ENCODE measurements around the gene CEP164. TPM values are rescaled to one million over a fixed set of nuclear protein-coding genes. Genes with fewer than 3 reads are reported as not detected.

The CEP164 gene
- total and polyA plus RNA-seq, 9 donors, result 10.4 to 17.3 (median 15.4) TPM

DNA sequence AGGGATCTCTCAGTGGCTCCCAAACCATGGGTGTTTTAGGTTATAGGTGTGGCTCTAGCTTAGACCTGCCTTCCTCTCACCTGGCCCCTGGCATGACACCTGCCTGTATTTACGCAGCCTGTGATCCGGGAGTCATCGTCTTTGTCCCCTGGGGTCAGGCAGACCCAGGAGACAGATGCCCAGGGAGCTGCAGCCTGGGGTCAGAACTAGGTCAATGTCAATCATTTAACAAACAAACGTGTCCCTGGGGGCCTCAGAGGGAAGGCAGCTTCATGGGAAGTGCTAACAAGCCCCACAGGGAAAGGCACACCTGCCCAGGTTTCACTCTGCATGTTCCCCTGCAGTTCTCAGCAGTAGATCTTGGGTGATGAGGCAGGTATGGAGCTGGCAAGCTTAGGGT is 24.6 kb upstream of the CEP164 start:
- H3K4me3 ChIP-seq (ENCODE audit: low read length), result no peak overlapping the region
- WGBS (ENCODE audit: insufficient coverage), result 71% methylated on average over 4 of the region's 4 CpGs

DNA sequence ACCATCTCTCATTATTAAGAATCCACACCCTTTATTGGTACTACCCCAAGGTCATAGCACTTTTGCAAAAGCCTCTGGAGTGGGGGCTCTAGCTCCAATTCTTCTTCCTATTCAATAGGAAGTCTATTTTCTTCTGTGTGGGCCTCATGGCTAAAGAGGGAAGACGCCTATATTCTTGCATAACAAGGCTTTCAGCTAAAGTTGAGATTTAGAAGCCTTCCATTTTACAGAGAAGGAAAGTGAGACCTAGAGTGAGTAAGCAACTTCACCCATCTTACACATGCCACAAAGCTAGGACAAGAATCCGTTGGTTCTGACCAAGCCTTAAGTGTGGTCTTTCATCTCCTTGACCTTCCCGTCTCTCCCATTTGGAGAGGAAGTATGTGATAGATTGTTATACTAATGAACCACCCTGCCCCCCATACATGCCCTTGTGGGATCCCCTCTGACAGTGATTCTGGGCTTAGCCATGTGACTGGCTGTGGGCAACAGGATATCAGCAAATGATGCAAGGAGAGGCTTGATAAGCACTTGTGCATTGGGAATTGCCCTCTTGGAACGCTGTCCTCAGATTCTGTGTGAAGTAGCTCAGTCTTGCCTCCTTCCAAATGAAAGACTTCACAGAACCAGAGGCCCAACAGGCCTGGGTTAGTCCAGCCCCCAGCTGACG is 23.9 kb upstream of the CEP164 start:
- no peak overlapping the region for H3K4me3 ChIP-seq (ENCODE audit: low read length)
- DNase-seq, result no peak
- WGBS (ENCODE audit: insufficient coverage), result 100% methylated on average over 1 of the region's 5 CpGs
- peaks cover 7% of the 10 kb centered on the region for H3K36me3 ChIP-seq (ENCODE audit: control insufficient read depth, insufficient read depth, low read length)
- no peaks in the 10 kb centered on the region for H3K27me3 ChIP-seq (ENCODE audit: control insufficient read depth, insufficient read depth, low read length)
- no peak overlapping the region for H3K27ac ChIP-seq (ENCODE audit: low read length)
- H3K4me1 ChIP-seq (ENCODE audit: control insufficient read depth, insufficient read depth, low read length), result peaks cover 11% of the 10 kb centered on the region
- no peaks in the 10 kb centered on the region for H3K9me3 ChIP-seq (replicated peaks; ENCODE audit: control insufficient read depth, low read depth, low read length)

More for the DNA sequence above, 24.6 kb upstream of the CEP164 start:
- Histone ChIP-seq H3K4me1 (ENCODE audit: control insufficient read depth, insufficient read depth, low read length) (peaks cover 11% of the 10 kb centered on the region), H3K36me3 (ENCODE audit: control insufficient read depth, insufficient read depth, low read length) (peaks cover 7% of the 10 kb centered on the region), H3K27me3 (ENCODE audit: control insufficient read depth, insufficient read depth, low read length) (no peaks in the 10 kb centered on the region), H3K27ac (ENCODE audit: low read length) (no peak overlapping the region), H3K9me3 (replicated peaks; ENCODE audit: control insufficient read depth, low read depth, low read length) (no peaks in the 10 kb centered on the region)
- no peak for DNase-seq

DNA sequence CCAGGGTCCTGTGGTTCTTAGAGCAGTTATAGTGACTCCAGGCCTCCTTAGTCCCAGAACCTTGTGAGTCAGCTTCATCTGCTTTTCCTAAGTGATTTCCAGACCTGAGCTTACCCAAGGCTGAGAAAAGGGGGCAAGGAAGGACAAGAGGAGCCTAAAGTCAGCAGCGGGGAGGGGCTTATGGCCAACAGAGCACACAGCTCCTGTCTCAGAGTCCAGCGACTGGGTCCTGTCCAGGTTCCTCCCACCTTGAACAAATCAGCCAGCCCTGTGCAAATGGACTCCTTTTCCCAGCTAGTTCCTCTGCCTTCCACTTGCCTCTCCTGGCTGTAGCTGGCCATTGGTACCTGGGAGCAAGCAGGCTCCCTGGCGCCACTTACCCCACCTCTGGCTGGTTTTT is 22.5 kb upstream of the CEP164 start:
- Histone ChIP-seq H3K27me3 (ENCODE audit: control insufficient read depth, insufficient read depth, low read length) (no peaks in the 10 kb centered on the region), H3K4me1 (ENCODE audit: control insufficient read depth, insufficient read depth, low read length) (peaks cover 5% of the 10 kb centered on the region), H3K27ac (ENCODE audit: low read length) (no peak overlapping the region), H3K9me3 (replicated peaks; ENCODE audit: control insufficient read depth, low read depth, low read length) (no peaks in the 10 kb centered on the region), H3K36me3 (ENCODE audit: control insufficient read depth, insufficient read depth, low read length) (peaks cover 7% of the 10 kb centered on the region), H3K4me3 (ENCODE audit: low read length) (no peak overlapping the region)
- 90% methylated on average over 2 of the region's 3 CpGs for WGBS (ENCODE audit: insufficient coverage)
- no peak for DNase-seq

DNA sequence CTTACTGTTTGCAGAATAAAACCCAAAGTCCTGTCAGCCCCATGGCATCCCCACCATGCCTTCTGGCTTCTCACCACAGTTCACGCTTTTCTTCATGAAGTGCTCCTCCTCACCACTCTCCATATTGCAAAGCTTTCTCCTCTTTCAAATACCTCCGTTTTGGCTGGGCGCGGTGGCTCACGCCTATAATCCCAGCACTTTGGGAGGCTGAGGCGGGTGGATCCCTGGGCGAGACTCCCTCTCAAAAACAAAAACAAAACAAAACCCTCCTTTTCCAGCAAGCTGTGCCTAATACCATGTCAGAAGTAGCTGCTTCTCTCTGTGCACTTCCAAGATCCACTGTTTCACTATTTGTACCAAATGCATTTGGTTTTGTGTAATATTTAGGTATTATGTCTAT is 18.3 kb upstream of the CEP164 start:
- Histone ChIP-seq H3K27me3 (ENCODE audit: control insufficient read depth, insufficient read depth, low read length) (no peaks in the 10 kb centered on the region), H3K9me3 (replicated peaks; ENCODE audit: control insufficient read depth, low read depth, low read length) (no peaks in the 10 kb centered on the region), H3K4me1 (ENCODE audit: control insufficient read depth, insufficient read depth, low read length) (peaks cover 1% of the 10 kb centered on the region), H3K36me3 (ENCODE audit: control insufficient read depth, insufficient read depth, low read length) (peaks cover 7% of the 10 kb centered on the region), H3K27ac (ENCODE audit: low read length) (no peak overlapping the region), H3K4me3 (ENCODE audit: low read length) (no peak overlapping the region)
- DNase-seq, result no peak
- WGBS (ENCODE audit: insufficient coverage), result 87% methylated on average over 7 of the region's 7 CpGs

DNA sequence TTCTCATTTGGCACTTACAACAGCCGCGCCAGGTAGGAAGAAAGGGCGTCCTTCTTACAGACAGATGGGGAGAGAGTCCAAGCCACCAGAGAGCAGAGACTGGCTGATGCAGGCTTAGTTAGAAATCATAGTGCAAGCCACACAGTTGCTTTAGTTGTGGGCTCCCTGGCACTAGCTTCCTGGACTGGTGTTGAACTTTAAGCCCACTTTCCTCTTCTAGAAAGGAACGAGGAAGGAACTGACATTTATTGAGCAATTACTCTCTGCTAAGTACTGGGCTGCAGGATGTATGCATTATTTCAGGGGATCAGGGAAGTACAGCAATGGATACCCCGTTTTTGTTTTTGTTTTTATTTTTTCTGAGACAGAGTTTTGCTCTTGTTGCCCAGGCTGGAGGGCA is 14.6 kb upstream of the CEP164 start:
- WGBS (ENCODE audit: insufficient coverage), result 68% methylated on average over 4 of the region's 5 CpGs
- Histone ChIP-seq H3K27me3 (ENCODE audit: control insufficient read depth, insufficient read depth, low read length) (no peaks in the 10 kb centered on the region), H3K36me3 (ENCODE audit: control insufficient read depth, insufficient read depth, low read length) (no peaks in the 10 kb centered on the region), H3K4me3 (ENCODE audit: low read length) (no peak overlapping the region), H3K4me1 (ENCODE audit: control insufficient read depth, insufficient read depth, low read length) (peaks cover 18% of the 10 kb centered on the region), H3K27ac (ENCODE audit: low read length) (no peak overlapping the region), H3K9me3 (replicated peaks; ENCODE audit: control insufficient read depth, low read depth, low read length) (no peaks in the 10 kb centered on the region)
- DNase-seq, result no peak

DNA sequence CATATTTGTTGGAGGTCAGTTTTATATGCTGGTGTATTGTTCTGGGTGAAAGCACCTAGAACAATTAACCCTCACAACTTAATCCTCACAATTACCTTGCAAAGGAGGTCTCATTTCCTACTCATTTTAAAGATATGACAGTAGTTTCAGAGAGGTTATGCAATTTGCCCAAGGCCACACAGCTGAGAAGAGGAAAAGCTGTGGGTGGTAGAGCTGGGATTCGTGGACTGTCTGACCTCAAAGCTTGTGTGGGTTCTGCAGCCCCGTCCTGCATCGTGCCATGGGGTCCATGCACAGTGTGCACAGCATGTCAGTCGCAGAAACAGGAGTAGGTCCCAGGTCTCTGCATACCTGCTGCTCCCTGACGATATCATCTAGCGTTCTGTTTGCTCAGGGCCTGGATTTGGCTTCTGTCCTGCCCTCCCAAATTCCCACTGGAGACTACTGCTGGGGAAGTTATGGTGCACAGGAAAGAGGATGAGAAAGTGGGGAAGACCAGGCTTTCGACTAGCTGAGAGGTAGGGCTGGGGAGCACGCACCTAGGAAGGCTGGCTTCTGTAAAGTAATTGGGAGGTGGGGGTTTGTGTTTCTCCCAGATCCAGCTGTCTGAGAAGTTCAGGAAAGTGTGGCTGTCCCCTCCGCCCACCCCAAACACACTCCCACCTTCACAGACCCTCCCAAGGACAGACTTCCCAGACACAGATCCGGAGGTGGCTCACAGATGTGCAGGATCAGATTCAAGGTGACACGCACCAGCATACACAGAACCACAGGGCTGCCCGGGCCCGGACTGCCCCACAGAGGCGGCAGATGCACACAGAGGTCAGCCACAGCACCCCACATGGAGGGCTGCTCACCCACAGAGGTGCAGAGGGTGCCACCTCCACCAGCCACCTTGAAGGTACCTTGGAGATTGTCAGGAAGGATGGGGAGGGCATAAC is 13.6 kb upstream of the CEP164 start:
- 46% methylated on average over 10 of the region's 14 CpGs for WGBS (ENCODE audit: insufficient coverage)
- no peak for DNase-seq
- Histone ChIP-seq H3K4me3 (ENCODE audit: low read length) (no peak overlapping the region), H3K36me3 (ENCODE audit: control insufficient read depth, insufficient read depth, low read length) (no peaks in the 10 kb centered on the region), H3K27ac (ENCODE audit: low read length) (no peak overlapping the region), H3K27me3 (ENCODE audit: control insufficient read depth, insufficient read depth, low read length) (no peaks in the 10 kb centered on the region), H3K4me1 (ENCODE audit: control insufficient read depth, insufficient read depth, low read length) (peaks cover 18% of the 10 kb centered on the region), H3K9me3 (replicated peaks; ENCODE audit: control insufficient read depth, low read depth, low read length) (no peaks in the 10 kb centered on the region)

DNA sequence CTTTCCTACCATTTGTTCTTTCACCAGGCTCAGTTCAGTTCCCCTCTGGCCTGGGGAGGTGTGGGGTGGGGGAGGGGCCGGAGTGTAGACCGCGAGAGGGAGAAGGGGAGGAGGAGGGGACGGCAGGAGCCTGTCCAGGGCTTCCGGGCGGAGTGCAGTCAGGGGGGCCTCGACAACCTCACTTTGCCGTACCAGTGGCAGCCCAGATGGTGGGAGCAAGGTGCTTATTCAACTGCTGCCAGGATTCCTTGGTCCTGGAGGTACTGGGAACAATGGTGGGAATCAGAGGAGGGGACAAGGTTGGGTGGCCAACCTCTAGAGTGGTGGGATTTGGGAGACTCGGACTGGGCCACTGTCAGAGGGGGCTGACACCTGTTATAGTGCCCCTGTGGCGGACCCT is 12.8 kb upstream of the CEP164 start:
- no peak for DNase-seq

DNA sequence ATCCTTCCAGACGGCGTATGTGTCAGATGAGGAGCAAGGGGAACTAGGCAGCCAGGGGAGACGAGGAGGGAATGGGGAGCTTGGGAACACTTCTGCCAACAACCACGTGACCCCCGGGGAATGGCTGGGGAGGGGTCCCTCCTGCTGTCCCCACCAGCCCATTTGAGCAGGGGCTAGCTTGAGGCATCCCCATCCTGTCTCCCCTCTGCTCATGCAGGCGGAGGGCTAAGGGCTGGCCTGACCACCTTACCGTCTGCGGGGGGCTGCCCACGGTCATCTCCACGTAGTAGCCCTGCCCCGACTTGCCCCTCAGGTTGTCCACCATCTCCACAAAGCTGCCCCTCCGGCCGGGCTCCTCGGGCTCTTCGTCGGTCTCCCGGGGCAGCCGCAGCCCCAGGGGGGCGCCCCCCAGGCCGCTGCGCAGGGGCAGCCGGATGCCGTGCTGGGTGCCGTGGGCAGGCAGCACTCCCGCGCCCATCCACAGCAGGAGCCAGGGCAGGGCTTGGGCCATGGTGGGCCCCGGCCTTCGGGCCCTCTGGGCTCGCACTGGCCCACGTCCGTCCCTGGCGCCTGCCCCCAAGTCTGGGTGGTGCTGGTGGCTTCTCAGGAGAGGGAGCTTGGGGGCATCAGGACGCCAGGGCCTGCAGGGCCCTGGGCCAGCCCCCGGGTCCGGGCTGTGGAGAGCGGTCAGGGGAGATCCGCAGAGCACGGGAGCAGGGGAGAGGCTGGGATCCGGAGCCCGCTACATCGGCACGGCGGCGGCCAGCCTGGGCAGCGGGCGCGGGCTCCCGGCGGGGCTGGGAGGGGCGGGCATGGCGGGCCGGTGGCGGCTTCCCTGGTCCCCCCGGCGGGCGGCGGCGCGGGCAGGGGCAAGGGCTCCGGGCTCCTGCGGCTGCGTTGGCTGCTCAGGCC is 12.1 kb upstream of the CEP164 start:
- Histone ChIP-seq H3K36me3 (ENCODE audit: control insufficient read depth, insufficient read depth, low read length) (no peaks in the 10 kb centered on the region), H3K27me3 (ENCODE audit: control insufficient read depth, insufficient read depth, low read length) (no peaks in the 10 kb centered on the region), H3K9me3 (replicated peaks; ENCODE audit: control insufficient read depth, low read depth, low read length) (no peaks in the 10 kb centered on the region), H3K4me1 (ENCODE audit: control insufficient read depth, insufficient read depth, low read length) (peaks cover 18% of the 10 kb centered on the region), H3K4me3 (ENCODE audit: low read length) (peak overlapping the region; percentile 67), H3K27ac (ENCODE audit: low read length) (no peak overlapping the region)
- DNase-seq, result peak; percentile 25
- WGBS (ENCODE audit: insufficient coverage), result under 1% methylated on average over 57 of the region's 62 CpGs

More for the DNA sequence above, 12.8 kb upstream of the CEP164 start:
- 7% methylated on average over 8 of the region's 10 CpGs for WGBS (ENCODE audit: insufficient coverage)
- H3K36me3 ChIP-seq (ENCODE audit: control insufficient read depth, insufficient read depth, low read length), result no peaks in the 10 kb centered on the region
- peak overlapping the region; percentile 67 for H3K4me3 ChIP-seq (ENCODE audit: low read length)
- no peaks in the 10 kb centered on the region for H3K27me3 ChIP-seq (ENCODE audit: control insufficient read depth, insufficient read depth, low read length)
- no peak overlapping the region for H3K27ac ChIP-seq (ENCODE audit: low read length)
- H3K4me1 ChIP-seq (ENCODE audit: control insufficient read depth, insufficient read depth, low read length), result peaks cover 18% of the 10 kb centered on the region
- H3K9me3 ChIP-seq (replicated peaks; ENCODE audit: control insufficient read depth, low read depth, low read length), result no peaks in the 10 kb centered on the region

DNA sequence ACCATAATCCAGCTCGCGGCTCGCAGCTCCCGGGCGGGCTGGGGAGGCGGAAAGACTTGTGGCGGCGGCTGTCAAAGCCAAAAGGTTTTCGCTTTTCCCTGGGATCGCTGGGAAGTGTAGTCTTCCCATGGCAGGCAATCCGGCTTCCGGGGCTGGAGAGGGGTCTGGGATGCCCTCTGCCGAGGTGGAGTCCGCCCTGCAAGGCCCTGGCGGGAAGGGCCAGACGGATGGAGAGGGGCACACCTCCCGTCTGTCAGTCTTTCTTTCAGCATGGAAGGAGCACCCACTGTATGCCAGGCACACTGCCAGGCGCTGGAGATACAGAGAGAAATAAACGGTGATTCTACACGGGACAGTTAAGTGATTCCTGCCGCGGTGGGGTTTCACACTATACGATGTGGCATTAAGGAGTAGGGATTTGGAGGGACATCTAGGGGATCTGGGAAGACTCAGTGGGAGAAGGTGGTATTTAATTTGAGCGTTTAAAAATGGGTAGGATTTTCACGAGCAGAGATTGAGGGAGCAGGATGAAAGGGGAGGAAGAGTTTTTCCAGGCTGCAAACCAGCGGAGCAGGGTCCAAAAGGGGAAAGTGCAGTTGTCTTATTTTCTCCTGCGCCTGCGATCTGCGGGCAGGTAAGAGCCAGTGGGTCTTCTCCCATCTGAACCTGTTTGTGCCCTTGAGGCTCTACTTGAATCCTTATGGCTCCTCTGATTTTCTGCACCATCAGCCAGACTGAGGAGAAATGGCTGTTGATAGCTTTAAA is 11.3 kb upstream of the CEP164 start, which contains the start of gene BACE1:
TSS of gene BACE1 (minus strand) at position 60 of the 765 bp plus-strand sequence. CDS start 461 bp downstream, outside the sequence.
- no peak within 1 kb of the TSS for H3K27ac ChIP-seq (ENCODE audit: low read length)
- WGBS (ENCODE audit: insufficient coverage), result 2% methylated on average over 25 of the region's 29 CpGs

More for the DNA sequence above, 11.3 kb upstream of the CEP164 start, which contains the start of gene BACE1:
- Histone ChIP-seq H3K9me3 (replicated peaks; ENCODE audit: control insufficient read depth, low read depth, low read length) (no peaks in the 10 kb centered on the region), H3K4me1 (ENCODE audit: control insufficient read depth, insufficient read depth, low read length) (peaks cover 18% of the 10 kb centered on the region), H3K36me3 (ENCODE audit: control insufficient read depth, insufficient read depth, low read length) (no peaks in the 10 kb centered on the region), H3K4me3 (ENCODE audit: low read length) (peak within 1 kb of the TSS; percentile 67), H3K27me3 (ENCODE audit: control insufficient read depth, insufficient read depth, low read length) (no peaks in the 10 kb centered on the region)
- peak; percentile 96 for DNase-seq
